SK-N-SH (cell line): Measurements from ENCODE around the gene PLBD2. TPM values are rescaled to one million over a fixed set of nuclear protein-coding genes. Genes with fewer than 3 reads are reported as not detected.

Experiments
- CTCF ChIA-PET: fragments of 300-600, 350-600 bp; formaldehyde crosslinking; extraction: SDS; loops from one replicate; lab custom pipeline; 2021; lab: Yijun Ruan, JAX
- POLR2A ChIA-PET: fragments of 350-600 bp; sonication (Branson Sonifier 250); formaldehyde crosslinking; extraction: SDS; loops from one replicate; lab custom pipeline; 2020; ENCODE audit warnings: antibody characterized with exemption, inconsistent platforms; lab: Yijun Ruan, JAX
- DNase-seq: peaks from one replicate; pipeline ENCODE4 v3.0.0; 2012
- H2AFZ ChIP-seq: fragments of 200-600 bp; sonication (generic); 2 replicates; pipeline ENCODE4 v1.8.1; 2016; ENCODE audit warnings: antibody characterized with exemption, mild to moderate bottlenecking, low read depth
- H3F3A ChIP-seq: fragments of 200-600 bp; sonication (generic); replicated peaks from 2 replicates; pipeline ENCODE3; 2016; ENCODE audit warnings: antibody characterized with exemption, mild to moderate bottlenecking; ENCODE audit not compliant: insufficient read depth
- H3K27ac ChIP-seq, 2 experiments: fragments of 200-500 bp in 1 of 2; fragments of 200-600 bp in 1 of 2; sonication (Bioruptor generic) in 1 of 2; sonication (generic), shearing (Covaris generic) in 1 of 2; 2 replicates each; pipeline versions ENCODE4 v1.5.1 to v1.6.1; 2014 to 2016; ENCODE audit warnings: low read depth in 2 of 2, inconsistent platforms in 1 of 2, low read length in 1 of 2, mild to moderate bottlenecking in 1 of 2, mixed read lengths in 1 of 2
- H3K27me3 ChIP-seq: fragments of 200-600 bp; sonication (generic), shearing (Covaris generic); 2 replicates; pipeline ENCODE4 v1.6.1; 2016; ENCODE audit warnings: mixed run types; ENCODE audit not compliant: insufficient read depth
- H3K36me3 ChIP-seq, 2 experiments: fragments of 200-500 bp in 1 of 2; fragments of 200-600 bp in 1 of 2; sonication (Bioruptor generic) in 1 of 2; sonication (generic) in 1 of 2; replicated peaks in 1 of 2; 2 replicates each; pipeline versions ENCODE3 to v1.5.1; 2014 to 2016; ENCODE audit warnings: low read length in 1 of 2, mild to moderate bottlenecking in 1 of 2; ENCODE audit not compliant: insufficient read depth in 2 of 2, control insufficient read depth in 1 of 2
- H3K4me1 ChIP-seq, 2 experiments: fragments of 200-500 bp in 1 of 2; fragments of 200-600 bp in 1 of 2; sonication (Bioruptor generic) in 1 of 2; sonication (generic), shearing (Covaris generic) in 1 of 2; 2 replicates each; pipeline versions ENCODE4 v1.5.1 to v1.6.1; 2014 to 2016; ENCODE audit warnings: low read depth in 1 of 2, low read length in 1 of 2, mixed run types in 1 of 2; ENCODE audit not compliant: insufficient read depth in 2 of 2, control insufficient read depth in 1 of 2
- H3K4me2 ChIP-seq: fragments of 200-600 bp; sonication (generic), shearing (Covaris generic); 2 replicates; pipeline ENCODE4 v1.6.1; 2017; ENCODE audit warnings: mixed run types
- H3K4me3 ChIP-seq, 2 experiments: fragments of 200-500 bp in 1 of 2; fragments of 200-600 bp in 1 of 2; sonication (Bioruptor generic) in 1 of 2; sonication (generic), shearing (Covaris generic) in 1 of 2; 2 replicates each; pipeline versions ENCODE4 v1.5.1 to v1.8.1; 2014 to 2016; ENCODE audit warnings: low read depth in 2 of 2, inconsistent platforms in 1 of 2, low read length in 1 of 2, mild to moderate bottlenecking in 1 of 2, mixed read lengths in 1 of 2, moderate library complexity in 1 of 2
- H3K79me2 ChIP-seq: fragments of 200-600 bp; sonication (generic); 2 replicates; pipeline ENCODE4 v1.8.1; 2017; ENCODE audit warnings: mild to moderate bottlenecking; ENCODE audit not compliant: insufficient read depth
- H3K9ac ChIP-seq: fragments of 200-600 bp; sonication (generic); 2 replicates; pipeline ENCODE4 v1.6.1; 2017; ENCODE audit warnings: mixed run types
- H3K9me2 ChIP-seq: fragments of 200-600 bp; sonication (generic); 2 replicates; pipeline ENCODE4 v1.6.1; 2017; ENCODE audit warnings: mixed run types
- H3K9me3 ChIP-seq: fragments of 200-600 bp; sonication (generic); 2 replicates; pipeline ENCODE4 v1.6.1; 2017; ENCODE audit warnings: mixed run types, mild to moderate bottlenecking, moderate library complexity
- H4K20me1 ChIP-seq: fragments of 200-600 bp; sonication (generic); 2 replicates; pipeline ENCODE4 v1.6.1; 2017; ENCODE audit warnings: mild to moderate bottlenecking, mixed run types; ENCODE audit not compliant: insufficient read depth
- CTCF ChIP-seq: fragments of 200-600 bp; sonication (generic); IDR thresholded peaks from 2 replicates; pipeline ENCODE4 v1.6.1; 2017; ENCODE audit warnings: antibody characterized with exemption, mild to moderate bottlenecking, moderate library complexity
- ELF1 ChIP-seq: IDR thresholded peaks from 2 replicates; pipeline ENCODE4 v1.4.0; 2012
- EZH2phosphoT487 ChIP-seq: fragments of 200-600 bp; sonication (generic); IDR thresholded peaks from 2 replicates; pipeline ENCODE4 v1.6.1; 2017; ENCODE audit warnings: low read depth, mixed run types, mild to moderate bottlenecking, antibody characterized with exemption, moderate library complexity, borderline replicate concordance
- FOSL2 ChIP-seq: IDR thresholded peaks from 2 replicates; pipeline ENCODE4 v1.4.0; 2012; ENCODE audit warnings: low read depth, mild to moderate bottlenecking, moderate library complexity, borderline replicate concordance
- GATA2 ChIP-seq: sonication (generic); formaldehyde crosslinking; IDR thresholded peaks from 2 replicates; pipeline ENCODE4 v1.5.0; 2020; ENCODE audit warnings: mild to moderate bottlenecking, missing genetic modification reagents
- JUND ChIP-seq: IDR thresholded peaks from 2 replicates; pipeline ENCODE4 v1.4.0; 2012
- MXI1 ChIP-seq: IDR thresholded peaks from 2 replicates; pipeline ENCODE4 v1.6.1; 2012; ENCODE audit warnings: mild to moderate bottlenecking, low read depth, low read length, improper control_type of control experiment
- NRF1 ChIP-seq: IDR thresholded peaks from 2 replicates; pipeline ENCODE4 v1.6.1; 2012; ENCODE audit warnings: low read depth, mild to moderate bottlenecking, low read length
- PBX3 ChIP-seq: IDR thresholded peaks from 2 replicates; pipeline ENCODE4; 2012
- RAD21 ChIP-seq: IDR thresholded peaks from 2 replicates; pipeline ENCODE4 v1.6.1; 2012; ENCODE audit warnings: mild to moderate bottlenecking, low read length
- REST ChIP-seq: IDR thresholded peaks from 2 replicates; pipeline ENCODE4 v1.6.1; 2012; ENCODE audit warnings: mild to moderate bottlenecking, low read depth, low read length, moderate library complexity
- RFX5 ChIP-seq: IDR thresholded peaks from 2 replicates; pipeline ENCODE4 v1.6.1; 2012; ENCODE audit warnings: mild to moderate bottlenecking, improper control_type of control experiment, low read length
- RXRA ChIP-seq: IDR thresholded peaks from 2 replicates; pipeline ENCODE4 v1.4.0; 2012; ENCODE audit warnings: low read depth, mild to moderate bottlenecking, borderline replicate concordance
- SIN3A ChIP-seq: IDR thresholded peaks from 2 replicates; pipeline ENCODE4 v1.6.1; 2012; ENCODE audit warnings: low read depth, mild to moderate bottlenecking, low read length, moderate library complexity, borderline replicate concordance
- TEAD4 ChIP-seq: IDR thresholded peaks from 2 replicates; pipeline ENCODE4 v1.4.0; 2012; ENCODE audit warnings: mild to moderate bottlenecking, borderline replicate concordance; ENCODE audit not compliant: insufficient read depth
- USF1 ChIP-seq: IDR thresholded peaks from 2 replicates; pipeline ENCODE4 v1.4.0; 2012; ENCODE audit warnings: low read depth, borderline replicate concordance
- USF2 ChIP-seq: fragments of 150-350 bp; IDR thresholded peaks from 2 replicates; pipeline ENCODE4 v1.6.1; 2017; ENCODE audit warnings: antibody characterized with exemption, low read length, low read depth, borderline replicate concordance
- ZBTB33 ChIP-seq: IDR thresholded peaks from 2 replicates; pipeline ENCODE4 v1.4.0; 2012; ENCODE audit warnings: low read depth, borderline replicate concordance
- WGBS: methylation state at CpG from one replicate; pipeline ENCODE4 v1.1.6; 2017; ENCODE audit warnings: low lambda C conversion rate; 5-methylcytosine and 5-hydroxymethylcytosine counted together
- polyA plus RNA-seq, 3 experiments: library from polyadenylated mRNA; depleted of rRNA; stranded (reverse); fragments of >200 nt; gene quantifications; 2 replicates each; pipeline ENCODE4 v1.2.3, GENCODE V29; 2012

PLBD2 gene
- polyA plus RNA-seq, 1 of the 3 experiments (the other 2 are of a cell fraction) = 15.2 TPM

GRCh38 chr12:113397497-113398197, 39.3 kb downstream of the PLBD2 start (continued):
- TF ChIP-seq REST (no peak), TEAD4 (no peak), GATA2 (CRISPR knock-in tag) (no peak), RXRA (no peak), NRF1 (no peak), PBX3 (no peak), FOSL2 (no peak), USF1 (no peak), RFX5 (no peak)

- no peaks in the 10 kb centered on the region for H3K79me2 ChIP-seq
- H3K4me3 ChIP-seq = no peak overlapping the region
- no peaks in the 10 kb centered on the region for H3F3A ChIP-seq
- POLR2A ChIA-PET = no interaction called here
- H3K36me3 ChIP-seq = no peaks in the 10 kb centered on the region
- no peaks in the 10 kb centered on the region for H3K27me3 ChIP-seq
- no peaks in the 10 kb centered on the region for H3K9me2 ChIP-seq
- no peak overlapping the region for H2AFZ ChIP-seq
- CTCF ChIA-PET = no interaction called here
- no peaks in the 10 kb centered on the region for H3K9me3 ChIP-seq
- H3K27ac ChIP-seq = no peak overlapping the region
- DNase-seq = no peak
- 61% methylated on average over 9 of the region's 26 CpGs for WGBS
- H4K20me1 ChIP-seq = no peaks in the 10 kb centered on the region
- no peak overlapping the region for H3K9ac ChIP-seq
- no peaks in the 10 kb centered on the region; a peak in 1 of 4 replicates for H3K4me1 ChIP-seq
- H3K4me2 ChIP-seq = no peak overlapping the region
- no peak for TF ChIP-seq ZBTB33
- no peak for TF ChIP-seq JUND
- no peak for TF ChIP-seq TEAD4
- TF ChIP-seq USF2 = no peak
- TF ChIP-seq RAD21 = no peak
- TF ChIP-seq CTCF = no peak
- TF ChIP-seq EZH2phosphoT487 = no peak
- TF ChIP-seq MXI1 = no peak
- no peak for TF ChIP-seq SIN3A
- no peak for TF ChIP-seq ELF1
Observed at GRCh38 chr12:113398346-113399290, 40.2 kb downstream of the PLBD2 start.
